CD4-positive, alpha-beta memory T cell (primary cell): ENCODE data around the gene TTYH3. TPM values are rescaled to one million over a fixed set of nuclear protein-coding genes. Genes with fewer than 3 reads are reported as not detected.

Experiments used
- CTCF ChIA-PET: fragments of 350-600 bp; sonication (Branson Sonifier 250); formaldehyde crosslinking; loops from one replicate; lab custom pipeline; 2021; ENCODE audit warnings: inconsistent platforms; ENCODE audit not compliant: partially characterized antibody; lab: Charles Lee
- POLR2A ChIA-PET: fragments of 350-600 bp; sonication (Branson Sonifier 250); formaldehyde crosslinking; loops from one replicate; lab custom pipeline; 2021; ENCODE audit not compliant: partially characterized antibody; lab: Charles Lee
- DNase-seq, 5 donors: peaks; one replicate each; pipeline versions ENCODE4 v3.0.0 to v3.0.0-alpha.2; 2020 to 2022; ENCODE audit warnings: mixed read lengths in 1 of 5
- H3K27ac ChIP-seq: one replicate; pipeline ENCODE4 v1.7.0; 2013; ENCODE audit warnings: low read depth, low read length
- H3K27me3 ChIP-seq: 2 replicates; pipeline ENCODE4 v1.7.0; 2013; ENCODE audit warnings: mild to moderate bottlenecking, low read length, moderate library complexity; ENCODE audit not compliant: insufficient read depth
- H3K36me3 ChIP-seq: 2 replicates; pipeline ENCODE4 v1.7.0; 2013; ENCODE audit warnings: mild to moderate bottlenecking, low read length, moderate library complexity; ENCODE audit not compliant: insufficient read depth
- H3K4me1 ChIP-seq: 2 replicates; pipeline ENCODE4 v1.7.0; 2013; ENCODE audit warnings: mild to moderate bottlenecking, low read length, moderate library complexity; ENCODE audit not compliant: insufficient read depth
- H3K4me3 ChIP-seq, 2 donors: one replicate each; pipeline ENCODE4 v1.7.0; 2013; ENCODE audit warnings: low read length in 2 of 2, mild to moderate bottlenecking in 1 of 2
- H3K9me3 ChIP-seq, 2 donors: one replicate each; pipeline ENCODE4 v1.7.0; 2013; ENCODE audit warnings: low read length in 2 of 2, control low read depth in 1 of 2; ENCODE audit not compliant: control insufficient read depth in 1 of 2
- H3K27ac Mint-ChIP-seq, 7 donors: one replicate each; pipeline ENCODE4 v1.8.0; 2020 to 2021; ENCODE audit warnings: mixed read lengths in 7 of 7, mild to moderate bottlenecking in 6 of 7, inconsistent platforms in 3 of 7, moderate library complexity in 3 of 7
- H3K27me3 Mint-ChIP-seq, 2 donors: one replicate each; pipeline ENCODE4 v1.8.0; 2020 to 2021; ENCODE audit warnings: mixed read lengths in 2 of 2
- H3K36me3 Mint-ChIP-seq, 2 donors: one replicate each; pipeline ENCODE4 v1.8.0; 2020 to 2021; ENCODE audit warnings: mixed read lengths in 2 of 2, inconsistent platforms in 1 of 2, mild to moderate bottlenecking in 1 of 2
- H3K4me1 Mint-ChIP-seq, 4 donors: one replicate each; pipeline ENCODE4 v1.8.0; 2020 to 2021; ENCODE audit warnings: mixed read lengths in 4 of 4, mild to moderate bottlenecking in 1 of 4
- H3K4me3 Mint-ChIP-seq, 8 donors: one replicate each; pipeline ENCODE4 v1.8.0; 2020 to 2021; ENCODE audit warnings: mixed read lengths in 8 of 8, mild to moderate bottlenecking in 7 of 8, moderate library complexity in 6 of 8, inconsistent platforms in 3 of 8
- H3K9me3 Mint-ChIP-seq, 8 donors: one replicate each; pipeline ENCODE4 v1.8.0; 2020 to 2021; ENCODE audit warnings: mixed read lengths in 8 of 8, mild to moderate bottlenecking in 5 of 8, inconsistent platforms in 3 of 8, moderate library complexity in 1 of 8
- intact Hi-C: fragments of 100-400 bp; cut with micrococcal nuclease; formaldehyde crosslinking; loops from one replicate; pipeline ENCODE4 v1.15.1; 2023
- polyA plus RNA-seq, 2 donors: library from polyadenylated mRNA; unstranded; fragments of 300-500 nt; fragmentation: Illumina TruSeq; gene quantifications; one replicate each; pipeline ENCODE4 v1.2.3, GENCODE V29; 2021
- total RNA-seq, 2 experiments: library from RNA; stranded (reverse); gene quantifications; one replicate each; pipeline ENCODE4 v1.2.3, GENCODE V29; 2021

Gene TTYH3
- total and polyA plus RNA-seq, 4 experiments from 2014 or later, result 0.14 to 12.0 (median 5.8) TPM

- peaks cover 0 to 5% of the 10 kb centered on the region in 2 donors for H3K27me3 Mint-ChIP-seq
- POLR2A ChIA-PET, result no interaction called here
- H3K4me3 Mint-ChIP-seq, result no peak overlapping the region
- H3K36me3 Mint-ChIP-seq, result no peaks in the 10 kb centered on the region
- DNase-seq, result no peak
- intact Hi-C loops, result no loop called here
- peaks cover 2 to 8% (median 5%) of the 10 kb centered on the region in 4 donors for H3K4me1 Mint-ChIP-seq
- Histone ChIP-seq H3K27me3 (no peaks in the 10 kb centered on the region), H3K9me3 (no peaks in the 10 kb centered on the region), H3K4me3 (no peak overlapping the region), H3K36me3 (no peaks in the 10 kb centered on the region), H3K27ac (no peak overlapping the region), H3K4me1 (peaks cover 9% of the 10 kb centered on the region)
- CTCF ChIA-PET, result no interaction called here
- H3K9me3 Mint-ChIP-seq, result no peaks in the 10 kb centered on the region
- H3K27ac Mint-ChIP-seq, result no peak overlapping the region
Measured at GRCh38 chr7:2627258-2628129, 4.3 kb upstream of the TTYH3 start.

- intact Hi-C loops, result no loop called here
- Mint-ChIP-seq H3K9me3 (no peaks in the 10 kb centered on the region), H3K4me3 (no peak overlapping the region), H3K36me3 (no peaks in the 10 kb centered on the region), H3K27me3 (peaks cover 0 to 5% of the 10 kb centered on the region in 2 donors), H3K4me1 (peaks cover 2 to 10% (median 7%) of the 10 kb centered on the region in 4 donors), H3K27ac (no peak overlapping the region)
- no peak for DNase-seq
- Histone ChIP-seq H3K27ac (no peak overlapping the region), H3K36me3 (no peaks in the 10 kb centered on the region), H3K4me3 (no peak overlapping the region), H3K9me3 (no peaks in the 10 kb centered on the region), H3K4me1 (peaks cover 15% of the 10 kb centered on the region), H3K27me3 (no peaks in the 10 kb centered on the region)
- ChIA-PET CTCF (no interaction called here), POLR2A (no interaction called here)
Measured at GRCh38 chr7:2628130-2628482, 3.7 kb upstream of the TTYH3 start.

DNA sequence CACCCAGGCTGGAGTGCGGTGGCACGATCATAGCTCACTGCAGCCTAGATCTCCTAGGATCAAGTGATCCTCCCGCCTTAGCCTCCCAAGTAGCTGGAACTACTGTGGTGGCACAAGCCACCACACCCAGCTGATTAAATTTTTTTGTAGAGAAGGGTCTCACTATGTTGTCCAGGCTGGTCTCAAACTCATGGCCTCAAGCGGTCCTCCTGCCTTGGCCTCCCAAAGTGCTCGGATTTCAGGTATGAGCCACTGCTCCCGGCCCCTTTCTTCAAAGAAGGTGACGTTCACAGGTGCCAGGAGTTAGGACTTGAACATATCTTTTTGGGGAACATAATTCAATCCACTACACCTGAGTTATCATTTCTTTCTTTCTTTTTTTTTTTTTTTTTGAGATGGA, 2.9 kb upstream of the TTYH3 start:
- H3K4me1 Mint-ChIP-seq, result peaks cover 2 to 18% (median 13%) of the 10 kb centered on the region in 4 donors
- no peak for DNase-seq
- H3K9me3 Mint-ChIP-seq, result no peaks in the 10 kb centered on the region
- peaks cover 0 to 5% of the 10 kb centered on the region in 2 donors for H3K27me3 Mint-ChIP-seq
- H3K27ac Mint-ChIP-seq, result peak overlapping the region in 1 of 7 donors; percentile 35
- Histone ChIP-seq H3K27ac (no peak overlapping the region), H3K4me3 (no peak overlapping the region), H3K9me3 (no peaks in the 10 kb centered on the region), H3K4me1 (peaks cover 23% of the 10 kb centered on the region), H3K36me3 (no peaks in the 10 kb centered on the region), H3K27me3 (no peaks in the 10 kb centered on the region)
- intact Hi-C loops, result no loop called here
- ChIA-PET CTCF (no interaction called here), POLR2A (no interaction called here)
- peaks cover 0 to 1% of the 10 kb centered on the region in 2 donors for H3K36me3 Mint-ChIP-seq
- no peak overlapping the region for H3K4me3 Mint-ChIP-seq

DNA sequence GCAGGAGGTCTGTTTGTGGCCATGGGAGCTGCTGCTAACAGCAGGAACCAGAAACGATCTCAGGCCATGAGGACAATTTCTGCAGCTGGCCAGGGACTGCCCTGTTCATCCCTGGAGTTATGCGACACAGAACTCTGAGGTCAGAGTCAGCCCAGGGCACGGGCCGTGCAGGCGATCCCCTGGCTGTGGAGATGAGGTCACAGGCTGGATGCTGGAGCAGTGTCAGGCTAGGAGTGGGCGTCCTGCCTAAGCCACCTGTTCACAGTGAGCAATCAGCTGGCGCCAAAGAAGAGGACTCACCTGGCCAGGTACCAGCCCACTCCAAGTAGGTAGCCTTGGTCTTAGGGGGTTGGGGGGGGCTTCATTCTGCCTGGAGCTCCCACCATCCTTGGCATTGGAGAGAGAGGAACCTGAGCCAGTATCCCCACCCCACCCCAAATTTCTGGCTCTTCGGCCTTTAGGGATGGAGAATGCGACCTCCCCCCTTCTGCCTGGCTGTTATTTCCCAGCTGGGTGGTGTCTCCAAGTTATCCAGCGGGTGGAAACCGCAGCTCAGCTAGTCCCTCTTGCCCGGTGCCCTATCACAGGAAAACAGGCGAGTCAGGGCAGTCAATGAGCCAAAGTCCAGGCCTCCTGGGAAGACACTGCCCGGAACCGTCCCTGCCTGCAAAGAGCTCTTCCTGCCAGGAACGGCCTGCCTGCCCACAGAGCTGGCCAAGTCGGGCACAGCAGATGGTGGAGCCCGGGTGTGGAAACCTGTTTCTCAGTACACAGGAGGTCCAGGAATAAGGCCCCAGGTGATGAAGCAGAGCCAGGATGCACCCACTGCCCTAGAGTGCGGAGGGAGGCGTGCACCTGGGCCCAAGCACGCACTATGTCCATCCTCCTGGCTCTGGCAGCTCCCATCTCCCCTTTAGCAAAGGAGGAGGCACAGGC, 1.8 kb upstream of the TTYH3 start:
- no peak for DNase-seq
- Histone ChIP-seq H3K36me3 (no peaks in the 10 kb centered on the region), H3K4me3 (no peak overlapping the region), H3K4me1 (peaks cover 27% of the 10 kb centered on the region), H3K27me3 (no peaks in the 10 kb centered on the region), H3K9me3 (no peaks in the 10 kb centered on the region), H3K27ac (no peak overlapping the region)
- H3K9me3 Mint-ChIP-seq, result no peaks in the 10 kb centered on the region
- CTCF ChIA-PET, result interaction anchor here (1.4 kb wide), 1 partner anchor 80 kb away, joined by 3 read pairs; no protein-coding TSS in a partner anchor
- peaks cover 2 to 21% (median 15%) of the 10 kb centered on the region in 4 donors for H3K4me1 Mint-ChIP-seq
- intact Hi-C loops, result loop anchor here (5.0 kb wide), 1 partner anchor 318 kb away; the partner anchor contains the start of gene SNX8
- peaks cover 0 to 1% of the 10 kb centered on the region in 2 donors for H3K36me3 Mint-ChIP-seq
- H3K27me3 Mint-ChIP-seq, result peaks cover 0 to 5% of the 10 kb centered on the region in 2 donors
- POLR2A ChIA-PET, result no interaction called here
- H3K4me3 Mint-ChIP-seq, result no peak overlapping the region
- no peak overlapping the region for H3K27ac Mint-ChIP-seq

GRCh38 chr7:2632733-2633537, 1.1 kb downstream of the TTYH3 start:
- CTCF ChIA-PET, result no interaction called here
- peaks cover 0 to 1% of the 10 kb centered on the region in 2 donors for H3K36me3 Mint-ChIP-seq

DNA sequence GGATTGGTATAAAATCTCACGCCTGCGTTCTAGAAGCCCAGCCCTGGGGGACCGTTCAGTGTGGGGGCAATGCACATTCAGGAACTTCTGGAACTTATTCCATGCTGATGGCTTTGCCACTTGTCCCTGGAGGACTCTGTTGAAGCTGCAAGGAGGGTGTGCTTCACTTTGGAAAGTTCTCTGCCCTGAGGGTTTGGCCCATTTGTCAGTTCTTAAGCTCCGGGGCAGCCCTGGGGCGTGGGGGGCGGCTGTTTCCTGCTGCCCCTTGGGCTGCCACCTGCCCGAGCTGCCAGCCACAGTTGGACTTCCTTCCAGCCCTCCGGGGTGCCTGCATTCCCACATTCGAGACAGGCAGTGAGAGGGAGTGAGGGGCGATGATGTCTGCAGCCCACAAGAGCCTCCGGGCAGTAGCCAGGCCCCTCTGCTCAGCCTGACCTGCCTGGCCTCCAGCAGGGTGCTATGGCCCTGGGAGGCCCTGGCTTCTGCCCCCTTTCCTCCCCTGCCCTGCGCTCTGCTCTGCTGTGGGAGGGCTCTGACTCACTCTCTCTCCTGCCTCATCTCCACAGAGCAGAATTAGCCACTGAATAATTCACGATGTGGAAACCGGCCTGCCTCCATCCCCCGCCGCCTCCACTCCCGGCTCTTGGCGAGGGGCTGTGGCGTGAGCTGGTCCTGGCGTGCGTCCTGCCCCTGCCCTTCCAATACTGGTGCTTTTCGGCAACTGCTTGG, 1.9 kb downstream of the TTYH3 start:
- H3K27ac Mint-ChIP-seq, result peak overlapping the region in 6 of 7 donors; percentile 37 to 82 (median 72)
- no peaks in the 10 kb centered on the region for H3K36me3 ChIP-seq
- H3K9me3 ChIP-seq, result no peaks in the 10 kb centered on the region
- DNase-seq, result peak in 1 of 5 donors; percentile 10
- peaks cover 2 to 21% (median 15%) of the 10 kb centered on the region in 4 donors for H3K4me1 Mint-ChIP-seq
- ChIA-PET POLR2A (interaction anchor here (1.0 to 2.6 kb wide), 3 partner anchors 77 to 104 kb away, joined by 3 to 13 read pairs (median 3); no protein-coding TSS in a partner anchor), CTCF (no interaction called here)
- H3K27me3 ChIP-seq, result no peaks in the 10 kb centered on the region
- intact Hi-C loops, result loop anchor here (5.0 kb wide), 1 partner anchor 321 kb away; the partner anchor contains the start of gene SNX8
- H3K9me3 Mint-ChIP-seq, result no peaks in the 10 kb centered on the region
- peak overlapping the region; percentile 79 to 89 (median 83) for H3K4me3 Mint-ChIP-seq
- H3K27ac ChIP-seq, result peak overlapping the region; percentile 63
- peaks cover 0 to 1% of the 10 kb centered on the region in 2 donors for H3K36me3 Mint-ChIP-seq
- H3K4me3 ChIP-seq, result peak overlapping the region; percentile 11 to 82
- peaks cover 27% of the 10 kb centered on the region for H3K4me1 ChIP-seq
- H3K27me3 Mint-ChIP-seq, result no peaks in the 10 kb centered on the region

More at GRCh38 chr7:2632733-2633537, 1.1 kb downstream of the TTYH3 start:
- peak in 4 of 5 donors; percentile 15 to 19 (median 18) for DNase-seq
- peak overlapping the region; percentile 81 to 89 (median 84) for H3K4me3 Mint-ChIP-seq
- no peaks in the 10 kb centered on the region for H3K9me3 ChIP-seq
- no peaks in the 10 kb centered on the region for H3K36me3 ChIP-seq
- H3K27ac ChIP-seq, result peak overlapping the region; percentile 63
- intact Hi-C loops, result loop anchor here (5.0 kb wide), 1 partner anchor 321 kb away; the partner anchor contains the start of gene SNX8
- no peaks in the 10 kb centered on the region for H3K27me3 ChIP-seq
- peak overlapping the region; percentile 52 to 82 for H3K4me3 ChIP-seq
- peaks cover 0 to under 1% of the 10 kb centered on the region in 2 donors for H3K27me3 Mint-ChIP-seq
- POLR2A ChIA-PET, result interaction anchor here (1.0 to 2.6 kb wide), 3 partner anchors 77 to 123 kb away, joined by 3 to 13 read pairs (median 3); no protein-coding TSS in a partner anchor
- H3K9me3 Mint-ChIP-seq, result no peaks in the 10 kb centered on the region
- H3K27ac Mint-ChIP-seq, result peak overlapping the region; percentile 44 to 82 (median 75)
- peaks cover 27% of the 10 kb centered on the region for H3K4me1 ChIP-seq
- H3K4me1 Mint-ChIP-seq, result peaks cover 2 to 21% (median 15%) of the 10 kb centered on the region in 4 donors
